HEK293 (cell line): Measurements from ENCODE around the gene PAIP2.

ENCODE experiments used
- CTCF ChIA-PET: fragments of 350-600 bp; formaldehyde crosslinking; extraction: SDS; loops from one replicate; lab custom pipeline; 2021; ENCODE audit warnings: antibody characterized with exemption; lab: Yijun Ruan, JAX
- POLR2A ChIA-PET: fragments of 300-600 bp; formaldehyde crosslinking; extraction: SDS; loops from one replicate; lab custom pipeline; 2020; ENCODE audit warnings: antibody characterized with exemption, inconsistent platforms; lab: Yijun Ruan, JAX
- H3K27ac ChIP-seq: fragments of 200-500 bp; sonication (Bioruptor generic); 2 replicates; pipeline ENCODE4 v1.5.1; 2014; ENCODE audit warnings: low read depth, low read length, control low read depth, inconsistent platforms; ENCODE audit errors: extremely low read depth
- H3K36me3 ChIP-seq, 2 experiments: fragments of 200-500 bp in 1 of 2; sonication (Bioruptor generic) in 1 of 2; 1 replicate in 1 of 2; 2 replicates in 1 of 2; pipeline ENCODE4 v1.5.1; 2014 to 2017; ENCODE audit warnings: inconsistent platforms in 2 of 2, low read length in 2 of 2; ENCODE audit not compliant: control insufficient read depth in 2 of 2, insufficient read depth in 1 of 2
- H3K4me1 ChIP-seq: fragments of 200-500 bp; sonication (Bioruptor generic); 2 replicates; pipeline ENCODE4 v1.5.1; 2014; ENCODE audit warnings: mild to moderate bottlenecking, low read length, inconsistent platforms; ENCODE audit not compliant: control insufficient read depth, insufficient read depth
- H3K4me3 ChIP-seq: 2 replicates; pipeline ENCODE4 v1.5.1; 2011; ENCODE audit warnings: low read depth, mild to moderate bottlenecking, control low read depth, low read length, moderate library complexity
- H3K9me3 ChIP-seq: fragments of 200-500 bp; sonication (Bioruptor generic); 2 replicates; pipeline ENCODE4 v1.5.1; 2014; ENCODE audit warnings: low read depth, low read length, inconsistent platforms; ENCODE audit not compliant: control insufficient read depth, insufficient read depth
- FEZF1 ChIP-seq: fragments of 450-650 bp; formaldehyde crosslinking; IDR thresholded peaks from 2 replicates; pipeline ENCODE4 v1.5.1; 2016; ENCODE audit warnings: missing biosample characterization, missing genetic modification characterization
- RBAK ChIP-seq: fragments of 450-650 bp; formaldehyde crosslinking; IDR thresholded peaks from 2 replicates; pipeline ENCODE4 v1.5.1; 2016; ENCODE audit warnings: missing biosample characterization, missing genetic modification characterization
- REPIN1 ChIP-seq: fragments of 450-650 bp; formaldehyde crosslinking; IDR thresholded peaks from 2 replicates; pipeline ENCODE4 v1.5.1; 2017; ENCODE audit warnings: missing biosample characterization, missing genetic modification characterization, low read depth
- SP2 ChIP-seq: fragments of 450-650 bp; formaldehyde crosslinking; IDR thresholded peaks from 2 replicates; pipeline ENCODE4 v1.5.1; 2016; ENCODE audit warnings: missing biosample characterization, missing genetic modification characterization
- ZBTB21 ChIP-seq: fragments of 450-650 bp; formaldehyde crosslinking; IDR thresholded peaks from 2 replicates; pipeline ENCODE4 v1.5.1; 2017; ENCODE audit warnings: missing biosample characterization, missing genetic modification characterization
- ZBTB8A ChIP-seq: fragments of 450-650 bp; formaldehyde crosslinking; IDR thresholded peaks from 2 replicates; pipeline ENCODE4 v1.5.1; 2016; ENCODE audit warnings: missing biosample characterization, missing genetic modification characterization
- ZNF19 ChIP-seq: fragments of 450-650 bp; formaldehyde crosslinking; IDR thresholded peaks from 2 replicates; pipeline ENCODE4; 2016; ENCODE audit warnings: missing biosample characterization, missing genetic modification characterization, low read depth
- ZNF223 ChIP-seq: fragments of 450-650 bp; formaldehyde crosslinking; IDR thresholded peaks from 2 replicates; pipeline ENCODE4 v1.5.1; 2016; ENCODE audit warnings: missing biosample characterization, missing genetic modification characterization
- ZNF274 ChIP-seq, 2 experiments: fragments of 200-500 bp in 1 of 2; fragments of 450-650 bp in 1 of 2; sonication (Bioruptor generic) in 1 of 2; formaldehyde crosslinking in 1 of 2; IDR thresholded peaks; 2 replicates each; pipeline versions ENCODE4 v1.5.1 to v1.6.1; 2014 to 2016; ENCODE audit warnings: borderline replicate concordance in 1 of 2, inconsistent platforms in 1 of 2, low read length in 1 of 2, missing biosample characterization in 1 of 2, missing genetic modification characterization in 1 of 2
- ZNF391 ChIP-seq: fragments of 450-650 bp; formaldehyde crosslinking; IDR thresholded peaks from 2 replicates; pipeline ENCODE4 v1.5.1; 2016; ENCODE audit warnings: low read depth, missing biosample characterization, missing genetic modification characterization, borderline replicate concordance
- ZNF404 ChIP-seq: fragments of 450-650 bp; formaldehyde crosslinking; IDR thresholded peaks from 2 replicates; pipeline ENCODE4 v1.5.1; 2017; ENCODE audit warnings: missing biosample characterization, missing genetic modification characterization
- ZNF510 ChIP-seq: fragments of 450-650 bp; formaldehyde crosslinking; IDR thresholded peaks from 2 replicates; pipeline ENCODE4 v1.5.1; 2018; ENCODE audit warnings: mild to moderate bottlenecking, missing genetic modification characterization, missing biosample characterization; ENCODE audit not compliant: insufficient replicate concordance
- ZNF600 ChIP-seq: fragments of 450-650 bp; formaldehyde crosslinking; IDR thresholded peaks from 2 replicates; pipeline ENCODE4 v1.5.1; 2016; ENCODE audit warnings: missing biosample characterization, missing genetic modification characterization
- ZNF837 ChIP-seq: fragments of 450-650 bp; formaldehyde crosslinking; IDR thresholded peaks from 2 replicates; pipeline ENCODE4 v1.5.1; 2016; ENCODE audit warnings: missing biosample characterization, missing genetic modification characterization
- TF ChIP-seq, protein P1 (sequence below): fragments of 450-650 bp; formaldehyde crosslinking; IDR thresholded peaks from 2 replicates; pipeline ENCODE4 v1.5.1; 2016; ENCODE audit warnings: missing biosample characterization, missing genetic modification characterization
- TF ChIP-seq, protein P2 (sequence below): fragments of 450-650 bp; formaldehyde crosslinking; IDR thresholded peaks from 2 replicates; pipeline ENCODE4 v1.5.1; 2016; ENCODE audit warnings: missing biosample characterization, missing genetic modification characterization, low read depth
- TF ChIP-seq, protein P3 (sequence below): fragments of 450-650 bp; formaldehyde crosslinking; IDR thresholded peaks from 2 replicates; pipeline ENCODE4 v1.5.1; 2016; ENCODE audit warnings: missing biosample characterization, missing genetic modification characterization
- TF ChIP-seq, protein P4 (sequence below): fragments of 450-650 bp; formaldehyde crosslinking; IDR thresholded peaks from 2 replicates; pipeline ENCODE4 v1.5.1; 2016; ENCODE audit warnings: missing biosample characterization, missing genetic modification characterization
- TF ChIP-seq, protein P5 (sequence below): fragments of 450-650 bp; formaldehyde crosslinking; IDR thresholded peaks from 2 replicates; pipeline ENCODE4 v1.5.1; 2016; ENCODE audit warnings: missing biosample characterization, missing genetic modification characterization

PAIP2 gene

DNA sequence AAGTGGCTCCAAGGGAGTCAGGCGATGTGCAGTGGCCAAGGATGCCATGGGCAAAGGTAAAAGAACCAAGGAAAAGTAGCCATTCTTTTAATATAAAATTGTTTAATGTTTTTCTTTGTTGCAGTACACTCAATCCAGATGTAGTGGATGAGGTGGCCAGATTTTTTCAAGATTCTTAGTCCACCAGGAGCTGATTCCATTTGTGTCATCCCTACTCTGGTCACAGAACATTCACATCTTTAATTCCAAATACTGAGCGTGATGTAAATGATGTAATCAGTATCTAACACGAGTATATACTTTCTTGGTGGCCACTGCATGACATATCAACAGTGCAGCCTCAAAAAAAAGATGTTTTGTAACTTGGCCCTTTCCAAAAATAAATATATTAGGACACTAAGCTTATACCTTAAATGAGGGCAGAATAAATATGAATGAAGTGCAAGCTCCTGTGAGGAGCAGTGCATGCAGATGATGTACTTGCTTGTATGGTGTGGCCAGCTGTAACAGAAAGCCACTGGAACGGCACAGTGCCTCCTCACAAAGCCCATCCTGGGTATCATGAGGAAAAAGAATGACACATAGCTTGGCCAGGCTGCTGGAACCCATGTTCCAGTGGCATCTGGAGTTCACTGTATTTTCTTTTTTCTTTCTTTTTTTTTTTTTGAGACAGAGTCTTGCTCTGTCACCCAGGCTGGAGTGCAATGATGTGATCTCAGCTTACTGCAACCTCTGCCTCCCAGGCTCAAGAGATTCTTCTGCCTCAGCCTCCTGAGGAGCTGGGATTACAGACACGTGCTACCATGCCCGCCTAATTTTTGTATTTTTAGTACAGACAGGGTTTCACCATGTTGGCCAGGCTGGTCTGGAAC, 68.7 kb downstream of the PAIP2 start:
- Histone ChIP-seq H3K9me3 (no peaks in the 10 kb centered on the region), H3K4me3 (no peak overlapping the region), H3K4me1 (no peaks in the 10 kb centered on the region)
- CTCF ChIA-PET = interaction anchor here (1.0 to 3.1 kb wide), 4 partner anchors 10 to 103 kb away, joined by 3 to 19 read pairs (median 10); no protein-coding TSS in a partner anchor
- no peak for TF ChIP-seq ZBTB21
- TF ChIP-seq, protein P1, sequence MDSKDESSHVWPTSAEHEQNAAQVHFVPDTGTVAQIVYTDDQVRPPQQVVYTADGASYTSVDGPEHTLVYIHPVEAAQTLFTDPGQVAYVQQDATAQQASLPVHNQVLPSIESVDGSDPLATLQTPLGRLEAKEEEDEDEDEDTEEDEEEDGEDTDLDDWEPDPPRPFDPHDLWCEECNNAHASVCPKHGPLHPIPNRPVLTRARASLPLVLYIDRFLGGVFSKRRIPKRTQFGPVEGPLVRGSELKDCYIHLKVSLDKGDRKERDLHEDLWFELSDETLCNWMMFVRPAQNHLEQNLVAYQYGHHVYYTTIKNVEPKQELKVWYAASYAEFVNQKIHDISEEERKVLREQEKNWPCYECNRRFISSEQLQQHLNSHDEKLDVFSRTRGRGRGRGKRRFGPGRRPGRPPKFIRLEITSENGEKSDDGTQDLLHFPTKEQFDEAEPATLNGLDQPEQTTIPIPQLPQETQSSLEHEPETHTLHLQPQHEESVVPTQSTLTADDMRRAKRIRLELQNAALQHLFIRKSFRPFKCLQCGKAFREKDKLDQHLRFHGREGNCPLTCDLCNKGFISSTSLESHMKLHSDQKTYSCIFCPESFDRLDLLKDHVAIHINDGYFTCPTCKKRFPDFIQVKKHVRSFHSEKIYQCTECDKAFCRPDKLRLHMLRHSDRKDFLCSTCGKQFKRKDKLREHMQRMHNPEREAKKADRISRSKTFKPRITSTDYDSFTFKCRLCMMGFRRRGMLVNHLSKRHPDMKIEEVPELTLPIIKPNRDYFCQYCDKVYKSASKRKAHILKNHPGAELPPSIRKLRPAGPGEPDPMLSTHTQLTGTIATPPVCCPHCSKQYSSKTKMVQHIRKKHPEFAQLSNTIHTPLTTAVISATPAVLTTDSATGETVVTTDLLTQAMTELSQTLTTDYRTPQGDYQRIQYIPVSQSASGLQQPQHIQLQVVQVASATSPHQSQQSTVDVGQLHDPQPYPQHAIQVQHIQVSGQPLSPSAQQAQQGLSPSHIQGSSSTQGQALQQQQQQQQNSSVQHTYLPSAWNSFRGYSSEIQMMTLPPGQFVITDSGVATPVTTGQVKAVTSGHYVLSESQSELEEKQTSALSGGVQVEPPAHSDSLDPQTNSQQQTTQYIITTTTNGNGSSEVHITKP (tag by site-specific recombination) = no peak
- TF ChIP-seq ZNF391 = no peak
- TF ChIP-seq, protein P2, sequence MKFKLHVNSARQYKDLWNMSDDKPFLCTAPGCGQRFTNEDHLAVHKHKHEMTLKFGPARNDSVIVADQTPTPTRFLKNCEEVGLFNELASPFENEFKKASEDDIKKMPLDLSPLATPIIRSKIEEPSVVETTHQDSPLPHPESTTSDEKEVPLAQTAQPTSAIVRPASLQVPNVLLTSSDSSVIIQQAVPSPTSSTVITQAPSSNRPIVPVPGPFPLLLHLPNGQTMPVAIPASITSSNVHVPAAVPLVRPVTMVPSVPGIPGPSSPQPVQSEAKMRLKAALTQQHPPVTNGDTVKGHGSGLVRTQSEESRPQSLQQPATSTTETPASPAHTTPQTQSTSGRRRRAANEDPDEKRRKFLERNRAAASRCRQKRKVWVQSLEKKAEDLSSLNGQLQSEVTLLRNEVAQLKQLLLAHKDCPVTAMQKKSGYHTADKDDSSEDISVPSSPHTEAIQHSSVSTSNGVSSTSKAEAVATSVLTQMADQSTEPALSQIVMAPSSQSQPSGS (tag by site-specific recombination) = 0 out of 2 replicates have a peak, but pooled peaks have one; percentile 38
- TF ChIP-seq ZNF837 (tag by site-specific recombination) = no peak
- TF ChIP-seq ZNF19 (tag by site-specific recombination) = no peak
- no peak for TF ChIP-seq ZNF274 (IDR thresholded peaks at IDR 0.05; ENCODE audit: low read length)
- TF ChIP-seq ZNF274 (tag by site-specific recombination; IDR thresholded peaks at IDR 0.05; ENCODE audit: borderline replicate concordance) = no peak
- TF ChIP-seq, protein P3, sequence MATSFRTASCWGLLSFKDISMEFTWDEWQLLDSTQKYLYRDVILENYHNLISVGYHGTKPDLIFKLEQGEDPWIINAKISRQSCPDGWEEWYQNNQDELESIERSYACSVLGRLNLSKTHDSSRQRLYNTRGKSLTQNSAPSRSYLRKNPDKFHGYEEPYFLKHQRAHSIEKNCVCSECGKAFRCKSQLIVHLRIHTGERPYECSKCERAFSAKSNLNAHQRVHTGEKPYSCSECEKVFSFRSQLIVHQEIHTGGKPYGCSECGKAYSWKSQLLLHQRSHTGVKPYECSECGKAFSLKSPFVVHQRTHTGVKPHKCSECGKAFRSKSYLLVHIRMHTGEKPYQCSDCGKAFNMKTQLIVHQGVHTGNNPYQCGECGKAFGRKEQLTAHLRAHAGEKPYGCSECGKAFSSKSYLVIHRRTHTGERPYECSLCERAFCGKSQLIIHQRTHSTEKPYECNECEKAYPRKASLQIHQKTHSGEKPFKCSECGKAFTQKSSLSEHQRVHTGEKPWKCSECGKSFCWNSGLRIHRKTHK = no peak
- TF ChIP-seq, protein P4, sequence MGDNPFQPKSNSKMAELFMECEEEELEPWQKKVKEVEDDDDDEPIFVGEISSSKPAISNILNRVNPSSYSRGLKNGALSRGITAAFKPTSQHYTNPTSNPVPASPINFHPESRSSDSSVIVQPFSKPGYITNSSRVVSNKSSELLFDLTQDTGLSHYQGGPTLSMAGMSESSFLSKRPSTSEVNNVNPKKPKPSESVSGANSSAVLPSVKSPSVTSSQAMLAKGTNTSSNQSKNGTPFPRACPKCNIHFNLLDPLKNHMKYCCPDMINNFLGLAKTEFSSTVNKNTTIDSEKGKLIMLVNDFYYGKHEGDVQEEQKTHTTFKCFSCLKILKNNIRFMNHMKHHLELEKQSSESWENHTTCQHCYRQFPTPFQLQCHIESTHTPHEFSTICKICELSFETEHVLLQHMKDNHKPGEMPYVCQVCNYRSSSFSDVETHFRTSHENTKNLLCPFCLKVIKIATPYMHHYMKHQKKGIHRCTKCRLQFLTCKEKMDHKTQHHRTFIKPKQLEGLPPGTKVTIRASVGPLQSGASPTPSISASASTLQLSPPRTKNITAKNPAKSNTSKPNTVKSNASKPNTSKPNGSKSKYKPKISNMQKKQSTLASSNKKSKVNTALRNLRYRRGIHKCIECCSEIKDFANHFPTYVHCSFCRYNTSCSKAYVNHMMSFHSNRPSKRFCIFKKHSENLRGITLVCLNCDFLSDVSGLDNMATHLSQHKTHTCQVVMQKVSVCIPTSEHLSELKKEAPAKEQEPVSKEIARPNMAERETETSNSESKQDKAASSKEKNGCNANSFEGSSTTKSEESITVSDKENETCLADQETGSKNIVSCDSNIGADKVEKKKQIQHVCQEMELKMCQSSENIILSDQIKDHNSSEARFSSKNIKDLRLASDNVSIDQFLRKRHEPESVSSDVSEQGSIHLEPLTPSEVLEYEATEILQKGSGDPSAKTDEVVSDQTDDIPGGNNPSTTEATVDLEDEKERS (tag by site-specific recombination) = no peak
- TF ChIP-seq, all 188 proteins: peak for 1
- Histone ChIP-seq H3K27ac (no peak overlapping the region), H3K36me3 (peaks cover 0 to 31% of the 10 kb centered on the region in 2 experiments)
- POLR2A ChIA-PET = interaction anchor here (0.5 kb wide), 1 partner anchor 1330 kb away, joined by 3 read pairs; no protein-coding TSS in a partner anchor

DNA sequence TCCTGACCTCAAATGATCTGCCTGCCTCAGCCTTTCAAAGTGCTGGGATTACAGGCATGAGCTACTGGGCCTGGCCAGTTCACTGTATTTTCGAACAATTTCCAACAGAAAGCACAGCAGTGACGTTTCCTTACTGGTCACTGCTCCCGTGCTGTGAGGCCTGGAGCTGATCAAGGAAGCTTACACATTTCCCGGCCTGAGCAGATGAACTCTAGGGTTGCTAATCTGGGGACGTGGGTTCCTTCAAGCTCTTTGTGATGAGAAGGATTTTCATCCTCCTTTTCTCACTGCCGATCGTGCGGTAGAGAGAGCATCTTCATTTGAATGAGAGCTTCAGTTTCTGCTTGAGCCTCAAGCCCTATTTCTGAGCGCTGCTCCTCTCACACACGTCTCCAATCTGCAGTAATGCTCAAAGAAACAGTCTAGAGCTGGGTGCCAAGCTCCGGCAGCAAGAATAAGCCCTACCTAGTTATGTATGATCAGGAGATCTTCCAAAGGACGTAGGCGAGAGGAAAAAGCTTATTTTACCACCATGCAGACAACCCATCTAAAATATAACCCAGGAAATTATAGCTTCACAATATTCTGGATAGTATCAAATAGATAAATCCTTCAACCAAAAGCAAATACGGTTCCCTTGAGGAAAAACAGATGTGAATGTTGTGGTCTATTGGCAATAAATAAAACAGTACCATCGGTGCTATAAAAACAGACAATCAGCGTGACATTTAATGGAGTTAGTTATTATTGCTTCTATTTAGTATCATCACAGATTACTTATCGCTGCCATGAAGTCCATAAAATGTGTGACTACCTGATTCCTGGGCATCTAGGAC, 69.6 kb downstream of the PAIP2 start:
- CTCF ChIA-PET = interaction anchor here (0.6 to 3.1 kb wide), 6 partner anchors 8 to 160 kb away, joined by 3 to 19 read pairs (median 5); partner anchors contain the start of gene SPATA24
- Histone ChIP-seq H3K4me3 (no peak overlapping the region), H3K36me3 (peaks cover 0 to 36% of the 10 kb centered on the region in 2 experiments), H3K4me1 (no peaks in the 10 kb centered on the region), H3K9me3 (no peaks in the 10 kb centered on the region), H3K27ac (no peak overlapping the region)
- POLR2A ChIA-PET = no interaction called here
- TF ChIP-seq ZNF223 (no peak), REPIN1 (tag by site-specific recombination) (no peak), ZBTB8A (tag by site-specific recombination) (no peak), ZNF510 (tag by site-specific recombination) (no peak), ZNF600 (no peak), RBAK (tag by site-specific recombination) (no peak), ZNF404 (tag by site-specific recombination) (no peak), SP2 (no peak), FEZF1 (tag by site-specific recombination) (no peak)
- TF ChIP-seq, protein P5, sequence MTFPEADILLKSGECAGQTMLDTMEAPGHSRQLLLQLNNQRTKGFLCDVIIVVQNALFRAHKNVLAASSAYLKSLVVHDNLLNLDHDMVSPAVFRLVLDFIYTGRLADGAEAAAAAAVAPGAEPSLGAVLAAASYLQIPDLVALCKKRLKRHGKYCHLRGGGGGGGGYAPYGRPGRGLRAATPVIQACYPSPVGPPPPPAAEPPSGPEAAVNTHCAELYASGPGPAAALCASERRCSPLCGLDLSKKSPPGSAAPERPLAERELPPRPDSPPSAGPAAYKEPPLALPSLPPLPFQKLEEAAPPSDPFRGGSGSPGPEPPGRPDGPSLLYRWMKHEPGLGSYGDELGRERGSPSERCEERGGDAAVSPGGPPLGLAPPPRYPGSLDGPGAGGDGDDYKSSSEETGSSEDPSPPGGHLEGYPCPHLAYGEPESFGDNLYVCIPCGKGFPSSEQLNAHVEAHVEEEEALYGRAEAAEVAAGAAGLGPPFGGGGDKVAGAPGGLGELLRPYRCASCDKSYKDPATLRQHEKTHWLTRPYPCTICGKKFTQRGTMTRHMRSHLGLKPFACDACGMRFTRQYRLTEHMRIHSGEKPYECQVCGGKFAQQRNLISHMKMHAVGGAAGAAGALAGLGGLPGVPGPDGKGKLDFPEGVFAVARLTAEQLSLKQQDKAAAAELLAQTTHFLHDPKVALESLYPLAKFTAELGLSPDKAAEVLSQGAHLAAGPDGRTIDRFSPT (tag by site-specific recombination) = no peak
